Neural crest cell (in vitro differentiated cells): ENCODE results near the gene IL1R2. TPM values are rescaled to one million over a fixed set of nuclear protein-coding genes. Genes with fewer than 3 reads are reported as not detected.

Experiments
- DNase-seq: peaks from one replicate; pipeline ENCODE4 v3.0.0; 2021; ENCODE audit warnings: low read depth, mixed read lengths, low spot score
- H3K27ac Mint-ChIP-seq: one replicate; pipeline ENCODE4 v1.8.0; 2021; ENCODE audit warnings: mild to moderate bottlenecking, mixed read lengths; ENCODE audit not compliant: unreplicated experiment
- H3K27me3 Mint-ChIP-seq: 2 replicates; pipeline ENCODE4 v1.8.0; 2021; ENCODE audit warnings: low read depth, mild to moderate bottlenecking, mixed read lengths
- H3K36me3 Mint-ChIP-seq: 2 replicates; pipeline ENCODE4 v1.8.0; 2021; ENCODE audit warnings: low read depth, mild to moderate bottlenecking, mixed read lengths
- H3K4me1 Mint-ChIP-seq: 2 replicates; pipeline ENCODE4 v1.8.0; 2021; ENCODE audit warnings: mixed read lengths
- H3K4me3 Mint-ChIP-seq: one replicate; pipeline ENCODE4 v1.8.0; 2021; ENCODE audit warnings: mild to moderate bottlenecking, mixed read lengths
- H3K9me3 Mint-ChIP-seq: 2 replicates; pipeline ENCODE4 v1.8.0; 2021; ENCODE audit warnings: mixed read lengths
- total RNA-seq: library from RNA; stranded (reverse); gene quantifications from 2 replicates; pipeline ENCODE4 v1.2.1, GENCODE V29; 2021
- TF ChIP-seq, protein P1 (sequence below): fragments of 200-600 bp; sonication (generic); conservative IDR thresholded peaks from 2 replicates; pipeline ENCODE4 v1.5.0; 2021; ENCODE audit warnings: antibody characterized with exemption, mild to moderate bottlenecking

The IL1R2 gene
- total RNA-seq, 1 donor from 2014 or later, result not detected

DNA sequence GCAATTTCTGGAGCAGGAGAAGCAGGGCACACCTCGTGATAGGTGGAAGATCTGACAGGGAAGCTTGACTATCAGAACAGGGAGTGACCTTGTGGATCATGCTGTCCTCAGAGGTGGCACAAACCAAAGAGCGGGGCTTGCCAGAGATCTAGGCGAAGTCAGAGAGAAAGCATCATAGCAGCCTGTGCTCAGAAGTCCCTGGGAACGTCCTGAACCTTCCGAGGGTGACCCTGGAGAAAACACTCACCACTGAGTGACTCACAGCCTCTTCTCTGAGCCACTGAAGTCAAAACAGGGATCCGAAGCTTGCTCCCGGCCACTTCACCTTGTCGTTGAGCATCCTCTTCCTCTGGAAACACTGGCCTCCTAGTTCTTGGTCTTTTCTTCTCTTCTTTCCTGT lies 56.7 kb downstream of the IL1R2 start:
- TF ChIP-seq, protein P1, sequence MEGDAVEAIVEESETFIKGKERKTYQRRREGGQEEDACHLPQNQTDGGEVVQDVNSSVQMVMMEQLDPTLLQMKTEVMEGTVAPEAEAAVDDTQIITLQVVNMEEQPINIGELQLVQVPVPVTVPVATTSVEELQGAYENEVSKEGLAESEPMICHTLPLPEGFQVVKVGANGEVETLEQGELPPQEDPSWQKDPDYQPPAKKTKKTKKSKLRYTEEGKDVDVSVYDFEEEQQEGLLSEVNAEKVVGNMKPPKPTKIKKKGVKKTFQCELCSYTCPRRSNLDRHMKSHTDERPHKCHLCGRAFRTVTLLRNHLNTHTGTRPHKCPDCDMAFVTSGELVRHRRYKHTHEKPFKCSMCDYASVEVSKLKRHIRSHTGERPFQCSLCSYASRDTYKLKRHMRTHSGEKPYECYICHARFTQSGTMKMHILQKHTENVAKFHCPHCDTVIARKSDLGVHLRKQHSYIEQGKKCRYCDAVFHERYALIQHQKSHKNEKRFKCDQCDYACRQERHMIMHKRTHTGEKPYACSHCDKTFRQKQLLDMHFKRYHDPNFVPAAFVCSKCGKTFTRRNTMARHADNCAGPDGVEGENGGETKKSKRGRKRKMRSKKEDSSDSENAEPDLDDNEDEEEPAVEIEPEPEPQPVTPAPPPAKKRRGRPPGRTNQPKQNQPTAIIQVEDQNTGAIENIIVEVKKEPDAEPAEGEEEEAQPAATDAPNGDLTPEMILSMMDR, result no peak
- Mint-ChIP-seq H3K27ac (no peak overlapping the region), H3K9me3 (peaks cover 3% of the 10 kb centered on the region), H3K36me3 (no peaks in the 10 kb centered on the region), H3K4me3 (no peak overlapping the region), H3K27me3 (peaks cover 17% of the 10 kb centered on the region), H3K4me1 (peaks cover 19% of the 10 kb centered on the region)
- no peak for DNase-seq

DNA sequence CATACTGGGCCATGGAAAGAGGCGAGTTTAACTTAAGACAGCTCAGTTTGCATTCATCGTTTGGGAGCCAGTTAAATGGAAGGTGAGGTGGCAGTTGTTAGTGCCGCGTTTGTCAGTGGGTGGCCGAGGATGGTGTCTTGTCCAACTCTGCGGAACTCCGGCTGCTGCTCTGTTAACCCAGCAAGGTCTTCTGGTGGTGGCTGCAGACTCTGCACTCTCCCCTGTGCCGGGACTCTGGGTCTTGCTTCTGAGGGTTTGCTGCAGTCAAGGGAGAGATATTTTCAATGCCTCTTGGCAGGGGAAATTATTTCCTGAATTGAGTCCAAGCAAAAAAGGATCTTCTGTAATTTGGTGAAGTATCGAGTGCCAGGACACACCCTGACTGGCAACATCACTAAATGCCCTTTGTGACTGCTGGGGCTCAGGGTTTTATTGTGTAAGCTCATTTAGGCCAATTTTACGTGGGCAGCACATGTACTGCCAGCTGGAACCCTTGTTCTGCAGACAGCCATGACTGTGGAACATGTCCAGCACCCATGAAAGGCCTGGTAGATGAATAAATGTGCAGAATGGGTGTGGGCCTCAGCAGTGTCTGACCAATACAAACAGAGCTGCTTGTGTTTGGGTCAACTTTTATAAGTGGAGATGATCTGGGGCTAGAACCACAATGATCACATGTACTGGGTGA lies 58.1 kb downstream of the IL1R2 start:
- DNase-seq, result no peak
- H3K36me3 Mint-ChIP-seq, result no peaks in the 10 kb centered on the region
- peaks cover 3% of the 10 kb centered on the region for H3K9me3 Mint-ChIP-seq
- H3K4me3 Mint-ChIP-seq, result no peak overlapping the region
- H3K27me3 Mint-ChIP-seq, result peaks cover 15% of the 10 kb centered on the region
- H3K4me1 Mint-ChIP-seq, result peaks cover 19% of the 10 kb centered on the region
- TF ChIP-seq, protein P1, result no peak
- no peak overlapping the region for H3K27ac Mint-ChIP-seq

DNA sequence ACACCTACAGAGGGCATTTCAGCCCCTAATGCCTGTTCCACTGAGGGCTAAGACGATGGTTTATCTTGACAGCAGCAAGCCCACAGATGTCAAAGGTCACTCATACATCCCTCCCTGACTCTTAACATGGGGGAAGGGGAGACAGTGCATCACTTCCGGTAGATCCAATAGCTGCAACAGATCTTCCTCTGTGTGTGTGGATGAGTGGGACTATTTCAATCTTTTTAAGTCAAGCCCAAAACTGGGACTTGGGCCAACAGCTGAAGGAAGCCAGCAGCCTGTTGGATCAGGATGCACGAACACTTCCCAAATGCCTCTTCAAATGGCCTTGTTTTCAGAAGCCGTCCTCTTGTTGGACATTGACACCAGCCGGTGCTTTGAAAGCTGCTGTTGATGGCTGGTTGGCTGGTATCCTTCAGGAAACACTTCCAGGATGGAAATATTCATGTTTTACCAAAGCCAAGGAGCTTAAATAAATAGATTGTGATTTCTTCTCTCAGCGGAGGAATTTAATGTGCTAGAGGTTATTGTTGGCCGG lies 59.2 kb downstream of the IL1R2 start:
- no peak for DNase-seq
- TF ChIP-seq, protein P1, result no peak
- peaks cover 3% of the 10 kb centered on the region for H3K9me3 Mint-ChIP-seq
- H3K27me3 Mint-ChIP-seq, result peaks cover 23% of the 10 kb centered on the region
- H3K27ac Mint-ChIP-seq, result no peak overlapping the region
- no peak overlapping the region for H3K4me3 Mint-ChIP-seq
- no peaks in the 10 kb centered on the region for H3K36me3 Mint-ChIP-seq
- peaks cover 18% of the 10 kb centered on the region for H3K4me1 Mint-ChIP-seq

DNA sequence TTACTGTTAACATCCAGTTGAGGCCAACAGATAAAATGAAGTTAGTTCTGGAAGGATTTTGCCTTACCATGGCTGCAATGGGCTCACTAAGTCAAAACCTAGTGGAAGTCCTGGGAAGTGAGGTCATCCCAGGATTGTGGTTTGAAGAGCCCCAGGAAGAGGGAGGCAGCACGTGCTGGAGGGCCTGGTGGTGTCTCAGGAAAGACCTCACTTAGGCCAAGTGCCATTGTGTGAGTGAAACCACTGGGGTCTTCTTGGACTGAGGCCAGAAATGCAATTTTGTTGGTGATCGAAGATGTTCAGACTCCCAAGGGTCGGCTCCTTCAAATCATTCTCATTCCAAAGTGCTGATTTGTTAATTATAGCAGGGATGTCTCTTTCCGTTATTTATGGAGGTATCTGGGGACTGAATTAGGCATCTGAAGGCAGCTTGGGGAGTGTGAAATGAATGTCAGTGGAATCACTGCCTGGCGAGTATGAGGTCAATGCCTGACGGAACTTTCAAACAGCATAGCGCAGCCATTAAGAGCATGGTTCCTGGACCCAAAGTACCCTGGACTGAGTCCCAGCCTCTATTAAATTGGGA lies 60.0 kb downstream of the IL1R2 start:
- Mint-ChIP-seq H3K27ac (no peak overlapping the region), H3K4me3 (no peak overlapping the region), H3K36me3 (no peaks in the 10 kb centered on the region), H3K9me3 (peaks cover 3% of the 10 kb centered on the region), H3K4me1 (peaks cover 9% of the 10 kb centered on the region), H3K27me3 (peaks cover 22% of the 10 kb centered on the region)
- TF ChIP-seq, protein P1, result no peak
- no peak for DNase-seq

DNA sequence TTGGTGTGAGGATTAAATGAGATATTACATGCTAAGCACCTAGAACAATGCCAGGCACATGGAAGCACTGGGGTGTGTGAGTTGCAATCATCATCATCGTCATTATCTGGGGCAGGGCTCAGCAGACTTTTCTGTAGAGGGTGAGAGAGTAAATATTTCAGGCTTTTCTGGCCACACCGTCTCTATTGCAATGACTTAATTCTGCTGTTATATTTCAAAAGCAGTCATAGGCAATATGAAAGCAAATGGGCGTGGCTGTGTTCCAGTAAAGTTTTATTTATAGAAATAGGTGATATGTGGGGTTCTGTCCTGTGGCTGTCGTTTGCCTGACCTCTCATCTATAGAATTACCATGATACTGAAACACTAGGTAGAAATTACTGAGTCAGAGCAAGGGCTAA lies 60.6 kb downstream of the IL1R2 start:
- H3K27ac Mint-ChIP-seq, result no peak overlapping the region
- TF ChIP-seq, protein P1, result no peak
- peaks cover 27% of the 10 kb centered on the region for H3K27me3 Mint-ChIP-seq
- peaks cover 7% of the 10 kb centered on the region for H3K4me1 Mint-ChIP-seq
- H3K4me3 Mint-ChIP-seq, result no peak overlapping the region
- peaks cover 2% of the 10 kb centered on the region for H3K9me3 Mint-ChIP-seq
- no peak for DNase-seq
- H3K36me3 Mint-ChIP-seq, result no peaks in the 10 kb centered on the region
